Activated CD4-positive, alpha-beta memory T cell treated with anti-CD3 and anti-CD28 coated beads, Interleukin-2, amount 10 ng/mL, durations not matched to agents 7 days and 5 days (primary cell): Measurements from ENCODE around the gene XPO6. TPM values are rescaled to one million over a fixed set of nuclear protein-coding genes. Genes with fewer than 3 reads are reported as not detected.
"Not testable (repeated sequence)": the region's sequence is repeated elsewhere in the genome, so short reads cannot be mapped to it uniquely, and the experiment has no call there.

Source experiments
- CTCF ChIA-PET: fragments of 350-600 bp; sonication (Branson Sonifier 250); formaldehyde crosslinking; loops from one replicate; lab custom pipeline; 2021; ENCODE audit warnings: antibody characterized with exemption, inconsistent platforms; lab: Charles Lee
- POLR2A ChIA-PET: fragments of 350-600 bp; sonication (Branson Sonifier 250); formaldehyde crosslinking; loops from one replicate; lab custom pipeline; 2021; ENCODE audit warnings: antibody characterized with exemption; lab: Charles Lee
- DNase-seq: peaks from one replicate; pipeline ENCODE4 v3.0.0-alpha.2; 2020
- H3K27ac Mint-ChIP-seq: one replicate; pipeline ENCODE4 v1.8.0; 2021; ENCODE audit warnings: mild to moderate bottlenecking, mixed read lengths
- H3K27me3 Mint-ChIP-seq: one replicate; pipeline ENCODE4 v1.8.0; 2021; ENCODE audit warnings: mixed read lengths
- H3K36me3 Mint-ChIP-seq: one replicate; pipeline ENCODE4 v1.8.0; 2021; ENCODE audit warnings: low read depth, mixed read lengths
- H3K4me1 Mint-ChIP-seq: one replicate; pipeline ENCODE4 v1.8.0; 2021; ENCODE audit warnings: mixed read lengths
- H3K4me3 Mint-ChIP-seq: one replicate; pipeline ENCODE4 v1.8.0; 2021; ENCODE audit warnings: mild to moderate bottlenecking, mixed read lengths
- H3K9me3 Mint-ChIP-seq: one replicate; pipeline ENCODE4 v1.8.0; 2021; ENCODE audit warnings: mixed read lengths
- total RNA-seq, 2 experiments: library from RNA; stranded (reverse); gene quantifications; one replicate each; pipeline ENCODE4 v1.2.3, GENCODE V29; 2021

Gene XPO6
- total RNA-seq, result 100 to 1,000 TPM; 218 to 223 TPM

GRCh38 chr16:28211758-28212531 lies at the start of gene XPO6:
Gene XPO6 (minus strand): TSS chr16:28211965. CDS start chr16:28211368, 597 bp downstream.
- CTCF ChIA-PET, result interaction anchor here (0.7 to 5.3 kb wide), 11 partner anchors 10 to 87 kb away, joined by 3 to 26 read pairs (median 4); no protein-coding TSS in a partner anchor
- POLR2A ChIA-PET, result interaction anchor here (1.3 to 7.2 kb wide), 8 partner anchors 10 to 282 kb away, joined by 3 to 208 read pairs (median 6); partner anchors contain the start of gene APOBR
- peaks cover 31% of the 10 kb centered on the region for H3K36me3 Mint-ChIP-seq

GRCh38 chr16:28260193-28260592 lies 48.4 kb upstream of the XPO6 start:
- peaks cover 26% of the 10 kb centered on the region for H3K27me3 Mint-ChIP-seq
- POLR2A ChIA-PET, result no interaction called here

More at GRCh38 chr16:28211758-28212531, at the start of gene XPO6:
- DNase-seq, result peak; percentile 99
- H3K9me3 Mint-ChIP-seq, result no peaks in the 10 kb centered on the region
- peaks cover 36% of the 10 kb centered on the region for H3K4me1 Mint-ChIP-seq
- peak within 1 kb of the TSS; percentile 95 for H3K27ac Mint-ChIP-seq
- peak within 1 kb of the TSS; percentile 76 for H3K4me3 Mint-ChIP-seq
- H3K27me3 Mint-ChIP-seq, result no peaks in the 10 kb centered on the region

GRCh38 chr16:28259781-28260150 lies 48.0 kb upstream of the XPO6 start:
- Mint-ChIP-seq H3K4me3 (no peak overlapping the region), H3K9me3 (no peaks in the 10 kb centered on the region), H3K36me3 (no peaks in the 10 kb centered on the region), H3K27ac (no peak overlapping the region), H3K4me1 (peaks cover 7% of the 10 kb centered on the region), H3K27me3 (peaks cover 24% of the 10 kb centered on the region)
- no peak for DNase-seq
- CTCF ChIA-PET, result no interaction called here
- POLR2A ChIA-PET, result no interaction called here

More at GRCh38 chr16:28260193-28260592, 48.4 kb upstream of the XPO6 start:
- CTCF ChIA-PET, result no interaction called here
- Mint-ChIP-seq H3K4me1 (peaks cover 7% of the 10 kb centered on the region), H3K27ac (no peak overlapping the region), H3K4me3 (no peak overlapping the region), H3K9me3 (no peaks in the 10 kb centered on the region), H3K36me3 (no peaks in the 10 kb centered on the region)
- no peak for DNase-seq

- POLR2A ChIA-PET, result no interaction called here
- Mint-ChIP-seq H3K36me3 (no peaks in the 10 kb centered on the region), H3K9me3 (no peaks in the 10 kb centered on the region), H3K4me3 (no peak overlapping the region), H3K27ac (no peak overlapping the region), H3K27me3 (peaks cover 20% of the 10 kb centered on the region), H3K4me1 (peaks cover 7% of the 10 kb centered on the region)
- CTCF ChIA-PET, result no interaction called here
- no peak for DNase-seq
These were observed 47.5 kb upstream of the XPO6 start for GRCh38 chr16:28259091-28259780.

- no peak for DNase-seq
- Mint-ChIP-seq H3K4me3 (no peak overlapping the region), H3K9me3 (no peaks in the 10 kb centered on the region), H3K27me3 (peaks cover 17% of the 10 kb centered on the region), H3K27ac (no peak overlapping the region), H3K36me3 (no peaks in the 10 kb centered on the region), H3K4me1 (peaks cover 7% of the 10 kb centered on the region)
- ChIA-PET POLR2A (no interaction called here), CTCF (no interaction called here)
These were observed 46.8 kb upstream of the XPO6 start for GRCh38 chr16:28258567-28258966.

- Mint-ChIP-seq H3K27ac (no peak overlapping the region), H3K4me1 (peaks cover 7% of the 10 kb centered on the region), H3K27me3 (peaks cover 12% of the 10 kb centered on the region), H3K9me3 (no peaks in the 10 kb centered on the region), H3K36me3 (no peaks in the 10 kb centered on the region), H3K4me3 (no peak overlapping the region)
- ChIA-PET CTCF (no interaction called here), POLR2A (no interaction called here)
- DNase-seq, result no peak
These were observed 45.5 kb upstream of the XPO6 start for GRCh38 chr16:28257256-28257655.

- Mint-ChIP-seq H3K27me3 (peaks cover 11% of the 10 kb centered on the region), H3K36me3 (no peaks in the 10 kb centered on the region), H3K27ac (no peak overlapping the region), H3K9me3 (no peaks in the 10 kb centered on the region), H3K4me3 (no peak overlapping the region), H3K4me1 (peaks cover 7% of the 10 kb centered on the region)
- no peak for DNase-seq
- POLR2A ChIA-PET, result no interaction called here
- CTCF ChIA-PET, result no interaction called here
These were observed 44.1 kb upstream of the XPO6 start for GRCh38 chr16:28255838-28256237.

GRCh38 chr16:28254158-28254557 lies 42.4 kb upstream of the XPO6 start:
- no peaks in the 10 kb centered on the region for H3K9me3 Mint-ChIP-seq
- ChIA-PET CTCF (no interaction called here), POLR2A (no interaction called here)
- no peak for DNase-seq
- H3K4me1 Mint-ChIP-seq, result no peaks in the 10 kb centered on the region
- H3K27me3 Mint-ChIP-seq, result peaks cover 8% of the 10 kb centered on the region
- no peak overlapping the region for H3K4me3 Mint-ChIP-seq
- no peaks in the 10 kb centered on the region for H3K36me3 Mint-ChIP-seq
- H3K27ac Mint-ChIP-seq, result no peak overlapping the region

- DNase-seq, result no peak
- ChIA-PET POLR2A (no interaction called here), CTCF (no interaction called here)
- no peaks in the 10 kb centered on the region for H3K36me3 Mint-ChIP-seq
- no peak overlapping the region for H3K4me3 Mint-ChIP-seq
- H3K27ac Mint-ChIP-seq, result no peak overlapping the region
- no peaks in the 10 kb centered on the region for H3K4me1 Mint-ChIP-seq
- peaks cover 8% of the 10 kb centered on the region for H3K27me3 Mint-ChIP-seq
- H3K9me3 Mint-ChIP-seq, result no peaks in the 10 kb centered on the region
These were observed 39.2 kb upstream of the XPO6 start for GRCh38 chr16:28250999-28251398.

- H3K36me3 Mint-ChIP-seq, H3K27ac Mint-ChIP-seq, POLR2A ChIA-PET, CTCF ChIA-PET, H3K9me3 Mint-ChIP-seq, H3K4me1 Mint-ChIP-seq, H3K27me3 Mint-ChIP-seq, H3K4me3 Mint-ChIP-seq, DNase-seq: not testable (repeated sequence)
These were observed 37.7 kb upstream of the XPO6 start for GRCh38 chr16:28249483-28249882.

GRCh38 chr16:28241924-28242323 lies 30.2 kb upstream of the XPO6 start:
- ChIA-PET POLR2A (no interaction called here), CTCF (no interaction called here)

GRCh38 chr16:28237754-28238357 lies 26.1 kb upstream of the XPO6 start:
- POLR2A ChIA-PET, result no interaction called here

More at GRCh38 chr16:28241924-28242323, 30.2 kb upstream of the XPO6 start:
- Mint-ChIP-seq H3K4me1 (no peaks in the 10 kb centered on the region), H3K4me3 (no peak overlapping the region), H3K9me3 (peaks cover 5% of the 10 kb centered on the region), H3K27ac (no peak overlapping the region), H3K36me3 (no peaks in the 10 kb centered on the region), H3K27me3 (peaks cover 2% of the 10 kb centered on the region)
- DNase-seq, result no peak

GRCh38 chr16:28231763-28232162 lies 20.0 kb upstream of the XPO6 start:
- H3K27ac Mint-ChIP-seq, result no peak overlapping the region
- H3K27me3 Mint-ChIP-seq, result peaks cover 4% of the 10 kb centered on the region
- POLR2A ChIA-PET, result no interaction called here
- no peaks in the 10 kb centered on the region for H3K4me1 Mint-ChIP-seq
- H3K4me3 Mint-ChIP-seq, result no peak overlapping the region
- no peaks in the 10 kb centered on the region for H3K36me3 Mint-ChIP-seq
- CTCF ChIA-PET, result no interaction called here
- no peak for DNase-seq
- H3K9me3 Mint-ChIP-seq, result no peaks in the 10 kb centered on the region

More at GRCh38 chr16:28237754-28238357, 26.1 kb upstream of the XPO6 start:
- H3K9me3 Mint-ChIP-seq, result peaks cover 5% of the 10 kb centered on the region
- no peak overlapping the region for H3K4me3 Mint-ChIP-seq
- no peak overlapping the region for H3K27ac Mint-ChIP-seq
- no peaks in the 10 kb centered on the region for H3K36me3 Mint-ChIP-seq
- H3K4me1 Mint-ChIP-seq, result no peaks in the 10 kb centered on the region
- CTCF ChIA-PET, result no interaction called here
- DNase-seq, result no peak
- peaks cover 8% of the 10 kb centered on the region for H3K27me3 Mint-ChIP-seq
